DND-41 (cell line): ENCODE measurements around the gene STK32C.

Source experiments
- ATAC-seq: fragments of 200-7000 bp; cut with Tn5 transposase; 3 replicates; pipeline ENCODE4 v1.9.1; 2021; ENCODE audit warnings: low read depth; ENCODE audit not compliant: insufficient read depth
- DNase-seq: peaks from one replicate; pipeline ENCODE4 v3.0.0-alpha.2; 2020
- H2AFZ ChIP-seq: 2 replicates; pipeline ENCODE4 v1.6.0; 2012; ENCODE audit warnings: low read depth, low read length
- H3K27ac ChIP-seq: 2 replicates; pipeline ENCODE4 v1.5.1; 2012; ENCODE audit warnings: low read length, inconsistent platforms
- H3K27me3 ChIP-seq: fragments of 200-600 bp; sonication (generic); 2 replicates; pipeline ENCODE4 v1.6.0; 2012; ENCODE audit warnings: low read length, mild to moderate bottlenecking, inconsistent platforms; ENCODE audit not compliant: insufficient read depth, poor library complexity
- H3K36me3 ChIP-seq: 2 replicates; pipeline ENCODE4 v1.5.1; 2012; ENCODE audit warnings: low read length, inconsistent platforms; ENCODE audit not compliant: insufficient read depth
- H3K4me1 ChIP-seq: 2 replicates; pipeline ENCODE4 v1.5.1; 2012; ENCODE audit warnings: mild to moderate bottlenecking, low read length; ENCODE audit not compliant: insufficient read depth
- H3K4me2 ChIP-seq: 2 replicates; pipeline ENCODE4 v1.6.0; 2012; ENCODE audit warnings: mild to moderate bottlenecking, moderate library complexity, low read length, inconsistent platforms; ENCODE audit not compliant: insufficient read depth
- H3K4me3 ChIP-seq, 2 experiments: fragments of 200-600 bp in 1 of 2; shearing (Covaris generic) in 1 of 2; 2 replicates each; pipeline ENCODE4 v1.5.1; 2012 to 2016; ENCODE audit warnings: inconsistent platforms in 2 of 2, low read length in 2 of 2, mild to moderate bottlenecking in 2 of 2, low read depth in 1 of 2, moderate library complexity in 1 of 2
- H3K79me2 ChIP-seq: 2 replicates; pipeline ENCODE4 v1.6.0; 2012; ENCODE audit warnings: low read length, inconsistent platforms; ENCODE audit not compliant: insufficient read depth
- H3K9ac ChIP-seq: 2 replicates; pipeline ENCODE4 v1.6.0; 2012; ENCODE audit warnings: low read depth, mild to moderate bottlenecking, inconsistent platforms, low read length, moderate library complexity
- H3K9me3 ChIP-seq: 2 replicates; pipeline ENCODE4 v1.5.1; 2012; ENCODE audit warnings: low read length, moderate library complexity, mild to moderate bottlenecking, inconsistent platforms; ENCODE audit not compliant: insufficient read depth, severe bottlenecking
- H4K20me1 ChIP-seq: 2 replicates; pipeline ENCODE4 v1.6.0; 2012; ENCODE audit warnings: low read length; ENCODE audit not compliant: insufficient read depth
- EZH2 ChIP-seq: IDR thresholded peaks from 3 replicates; pipeline ENCODE4 v1.6.1; 2012; ENCODE audit warnings: borderline replicate concordance, low read depth, mild to moderate bottlenecking, moderate library complexity, low read length, inconsistent platforms; ENCODE audit not compliant: severe bottlenecking
- TF ChIP-seq, protein P1 (sequence below): IDR thresholded peaks from 2 replicates; pipeline ENCODE4 v1.5.1; 2012; ENCODE audit warnings: borderline replicate concordance, low read length, moderate library complexity, mild to moderate bottlenecking; ENCODE audit not compliant: poor library complexity, severe bottlenecking; ENCODE audit errors: extremely low read depth

The STK32C gene

DNA sequence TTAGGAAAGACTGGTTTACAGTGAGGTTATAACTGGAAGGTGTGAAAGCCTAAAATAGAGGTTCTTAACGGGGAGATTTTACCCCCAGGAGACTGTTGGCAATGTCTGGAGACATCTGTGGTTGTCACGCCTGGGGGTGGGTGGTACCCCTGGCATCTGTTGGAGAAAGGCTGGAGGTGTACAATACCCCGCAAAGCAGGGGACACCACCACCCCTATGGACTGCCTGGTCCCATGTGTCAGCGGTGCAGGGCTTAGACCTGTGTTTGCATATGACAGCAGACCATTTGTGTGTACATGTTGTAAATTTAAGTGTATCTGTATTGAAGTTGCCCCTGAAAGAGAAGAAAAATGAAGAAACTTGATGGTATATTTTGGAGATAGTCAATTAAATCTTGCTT, 34.0 kb upstream of the STK32C start:
- no peak overlapping the region for H3K9ac ChIP-seq
- no peaks in the 10 kb centered on the region for H3K27me3 ChIP-seq
- no peak overlapping the region for H3K27ac ChIP-seq
- no peaks in the 10 kb centered on the region for H4K20me1 ChIP-seq
- H3K9me3 ChIP-seq, result no peaks in the 10 kb centered on the region
- peaks cover 5% of the 10 kb centered on the region for H3K36me3 ChIP-seq
- H2AFZ ChIP-seq, result no peak overlapping the region
- H3K4me1 ChIP-seq, result no peaks in the 10 kb centered on the region
- no peaks in the 10 kb centered on the region for H3K79me2 ChIP-seq
- no peak for TF ChIP-seq EZH2
- TF ChIP-seq, protein P1, sequence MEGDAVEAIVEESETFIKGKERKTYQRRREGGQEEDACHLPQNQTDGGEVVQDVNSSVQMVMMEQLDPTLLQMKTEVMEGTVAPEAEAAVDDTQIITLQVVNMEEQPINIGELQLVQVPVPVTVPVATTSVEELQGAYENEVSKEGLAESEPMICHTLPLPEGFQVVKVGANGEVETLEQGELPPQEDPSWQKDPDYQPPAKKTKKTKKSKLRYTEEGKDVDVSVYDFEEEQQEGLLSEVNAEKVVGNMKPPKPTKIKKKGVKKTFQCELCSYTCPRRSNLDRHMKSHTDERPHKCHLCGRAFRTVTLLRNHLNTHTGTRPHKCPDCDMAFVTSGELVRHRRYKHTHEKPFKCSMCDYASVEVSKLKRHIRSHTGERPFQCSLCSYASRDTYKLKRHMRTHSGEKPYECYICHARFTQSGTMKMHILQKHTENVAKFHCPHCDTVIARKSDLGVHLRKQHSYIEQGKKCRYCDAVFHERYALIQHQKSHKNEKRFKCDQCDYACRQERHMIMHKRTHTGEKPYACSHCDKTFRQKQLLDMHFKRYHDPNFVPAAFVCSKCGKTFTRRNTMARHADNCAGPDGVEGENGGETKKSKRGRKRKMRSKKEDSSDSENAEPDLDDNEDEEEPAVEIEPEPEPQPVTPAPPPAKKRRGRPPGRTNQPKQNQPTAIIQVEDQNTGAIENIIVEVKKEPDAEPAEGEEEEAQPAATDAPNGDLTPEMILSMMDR, result no peak
- no peak overlapping the region for H3K4me3 ChIP-seq
- ATAC-seq (no peak), DNase-seq (no peak)
- no peak overlapping the region for H3K4me2 ChIP-seq

- H3K9me3 ChIP-seq, result no peaks in the 10 kb centered on the region
- H3K4me2 ChIP-seq, result no peak overlapping the region
- H4K20me1 ChIP-seq, result no peaks in the 10 kb centered on the region
- no peaks in the 10 kb centered on the region for H3K27me3 ChIP-seq
- H3K27ac ChIP-seq, result no peak overlapping the region
- ATAC-seq (no peak), DNase-seq (no peak)
- TF ChIP-seq, protein P1, result no peak
- no peak for TF ChIP-seq EZH2
- H3K36me3 ChIP-seq, result peaks cover 5% of the 10 kb centered on the region
- no peaks in the 10 kb centered on the region for H3K79me2 ChIP-seq
- H2AFZ ChIP-seq, result no peak overlapping the region
- H3K4me1 ChIP-seq, result no peaks in the 10 kb centered on the region
- H3K4me3 ChIP-seq, result no peak overlapping the region
- no peak overlapping the region for H3K9ac ChIP-seq
Observed at GRCh38 chr10:132341017-132341416, 33.3 kb upstream of the STK32C start.

DNA sequence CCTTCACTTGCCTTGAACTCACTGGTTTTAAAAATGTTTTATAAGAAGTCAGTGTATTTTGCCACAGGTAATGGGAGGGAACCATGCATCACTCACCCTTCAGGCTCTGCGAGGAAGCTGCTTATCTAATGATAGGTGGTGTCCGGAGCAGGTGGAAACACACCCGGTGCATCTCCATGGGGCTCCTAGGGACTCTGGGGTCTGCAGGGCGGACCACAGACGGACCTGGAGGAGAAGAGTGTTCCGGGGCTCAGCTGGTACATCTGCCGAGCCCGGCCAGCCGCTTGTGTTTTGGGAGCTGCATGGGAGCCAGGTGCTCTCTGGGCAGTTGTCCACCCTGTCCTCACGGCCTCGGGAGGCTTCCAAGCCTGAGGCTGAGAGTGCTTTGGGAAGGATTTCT, 31.5 kb upstream of the STK32C start:
- no peak overlapping the region for H3K9ac ChIP-seq
- no peak for ATAC-seq

More for the DNA sequence above, 31.5 kb upstream of the STK32C start:
- Histone ChIP-seq H3K79me2 (no peaks in the 10 kb centered on the region), H2AFZ (no peak overlapping the region), H3K27me3 (no peaks in the 10 kb centered on the region), H3K9me3 (no peaks in the 10 kb centered on the region), H3K4me1 (0 out of 2 replicates have a peak, but pooled peaks cover 4% of the 10 kb centered on the region), H4K20me1 (no peaks in the 10 kb centered on the region), H3K4me3 (no peak overlapping the region), H3K36me3 (no peaks in the 10 kb centered on the region; the same call in none of the 2 replicates), H3K4me2 (no peak overlapping the region), H3K27ac (no peak overlapping the region)
- TF ChIP-seq, protein P1, result no peak
- no peak for TF ChIP-seq EZH2
- no peak for DNase-seq
